Activated T-cell treated with anti-CD3 and anti-CD28 coated beads for 24 hours (primary cell): ENCODE measurements around the gene EPS8L2.
"Not testable (repeated sequence)": the region's sequence is repeated elsewhere in the genome, so short reads cannot be mapped to it uniquely, and the experiment has no call there.

Experiments
- DNase-seq: peaks from one replicate; pipeline ENCODE4 v3.0.0-alpha.2; 2020; ENCODE audit warnings: low read depth

The EPS8L2 gene

GRCh38 chr11:690244-690643 lies 15.8 kb upstream of the EPS8L2 start:
- DNase-seq, result not testable (repeated sequence)

- no peak for DNase-seq
Measured at GRCh38 chr11:690738-691633, 15.0 kb upstream of the EPS8L2 start.

GRCh38 chr11:691710-692590 lies 14.1 kb upstream of the EPS8L2 start:
- no peak for DNase-seq

DNA sequence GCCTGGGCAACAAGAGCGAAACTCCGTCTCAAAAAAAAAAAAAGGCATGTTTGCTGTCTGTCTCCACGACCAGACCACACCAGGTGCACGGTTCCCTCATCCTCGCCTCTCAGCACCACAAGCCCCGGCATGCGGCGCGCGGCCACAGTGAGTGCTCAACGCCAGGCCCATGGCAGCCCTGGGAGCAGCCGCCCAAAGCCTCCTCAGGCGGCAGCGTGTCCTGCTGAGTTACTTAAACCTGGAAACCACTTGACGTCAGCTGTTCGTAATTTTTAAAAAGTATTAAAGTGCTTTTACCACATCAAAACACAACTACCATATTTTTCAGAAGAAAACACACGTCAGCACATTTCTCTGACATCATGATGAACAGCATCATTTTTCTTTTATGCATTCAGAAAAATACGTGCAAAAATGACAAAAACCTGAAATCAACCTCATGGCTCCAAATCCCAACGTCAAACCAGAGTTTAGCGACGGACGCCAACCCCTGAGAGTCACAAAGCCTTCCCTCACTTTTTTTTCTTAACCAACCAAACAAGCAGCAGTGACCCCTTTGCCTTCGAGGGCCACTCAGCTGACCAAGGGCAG lies 13.1 kb upstream of the EPS8L2 start:
- DNase-seq, result no peak

DNA sequence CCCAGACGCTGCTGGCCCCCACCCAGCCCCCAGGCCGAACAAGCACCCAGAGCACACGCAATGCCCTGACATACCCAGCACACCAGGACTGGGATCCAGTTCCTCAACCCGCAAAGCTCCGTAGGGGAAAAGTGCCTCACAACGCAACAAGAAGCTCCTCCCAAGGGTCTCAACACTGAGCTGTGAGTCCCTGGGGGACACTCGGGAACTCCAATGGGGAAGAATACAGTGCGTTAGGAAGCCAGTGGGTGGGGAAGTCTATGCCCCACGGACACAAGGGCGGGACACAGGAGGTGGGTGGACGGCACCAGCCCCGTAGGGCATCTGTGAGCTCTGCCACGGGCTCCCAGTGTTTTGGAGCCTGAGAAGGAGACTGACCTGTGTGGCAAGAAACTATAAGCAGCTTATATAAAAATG lies 12.6 kb upstream of the EPS8L2 start:
- no peak for DNase-seq

DNA sequence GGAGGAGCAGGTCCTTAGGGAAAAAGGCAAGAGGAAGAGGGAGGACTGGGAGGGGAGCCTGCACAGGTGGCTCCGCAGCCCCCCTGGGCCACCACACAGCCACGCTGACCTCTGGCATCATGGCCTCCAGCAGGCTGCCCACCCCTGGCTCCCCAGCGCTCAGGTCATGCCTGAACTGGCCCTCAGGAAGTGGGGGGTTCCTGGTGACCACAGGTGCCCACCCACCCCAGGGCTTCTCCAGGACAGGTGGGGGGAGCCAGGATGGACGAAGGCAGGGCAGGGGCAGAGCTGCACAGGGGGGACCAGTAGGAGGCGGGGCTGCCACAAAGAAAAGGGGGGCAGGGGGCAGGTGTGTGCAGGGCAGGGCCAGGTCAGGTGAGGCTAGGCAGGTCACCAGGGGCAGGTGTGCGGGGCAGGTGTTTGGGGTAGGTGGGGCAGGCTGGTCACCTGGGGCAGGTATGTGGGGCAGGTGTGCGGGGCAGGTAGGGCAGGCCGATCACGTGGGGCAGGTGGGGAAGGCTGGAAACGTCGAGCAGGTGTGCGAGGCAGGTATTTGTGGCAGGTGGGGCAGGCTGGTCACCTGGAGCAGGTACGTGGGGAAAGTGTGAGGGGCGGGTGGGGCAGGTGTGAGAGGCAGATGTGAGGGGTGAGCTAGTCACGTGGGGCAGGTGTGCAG lies 12.0 kb upstream of the EPS8L2 start:
- no peak for DNase-seq

DNA sequence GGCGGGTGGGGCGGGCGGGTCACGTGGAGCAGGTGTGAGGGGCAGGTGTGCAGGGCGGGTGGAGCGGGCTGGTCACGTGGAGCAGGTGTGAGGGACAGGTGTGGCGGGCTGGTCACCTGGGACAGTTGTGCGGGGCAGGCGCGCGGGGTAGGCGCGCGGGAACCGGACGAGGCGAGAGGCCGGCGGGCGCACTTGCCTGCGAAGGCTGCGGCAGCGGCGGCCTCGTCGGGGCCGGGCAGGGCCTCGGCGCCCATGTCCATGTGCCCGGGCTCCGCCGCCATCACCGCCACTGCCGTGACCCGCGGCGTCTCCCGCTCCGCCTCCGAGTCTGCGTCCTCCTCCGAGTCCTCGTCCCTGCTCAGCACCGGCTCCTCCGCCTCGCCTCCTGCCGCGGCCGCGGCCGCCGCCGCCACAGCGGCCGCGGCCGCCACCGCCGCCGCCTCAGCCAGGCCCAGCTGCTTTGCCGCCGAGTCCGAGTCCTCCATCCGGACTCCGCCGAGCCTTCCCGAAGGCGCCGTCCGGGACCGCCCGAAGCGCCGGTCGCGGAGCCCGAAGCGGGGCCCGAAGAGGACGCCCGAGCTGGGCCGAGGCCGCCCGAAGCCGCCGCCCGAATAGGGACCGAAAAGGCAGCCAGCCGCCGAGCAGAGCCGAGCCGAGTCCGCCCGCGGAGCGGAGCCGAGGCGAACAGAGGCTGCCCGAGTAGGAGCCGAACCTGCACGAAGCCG lies 11.3 kb upstream of the EPS8L2 start, which contains the start of gene DEAF1:
Gene DEAF1 (minus strand): TSS at position 660 of the 725 bp plus-strand sequence. CDS start 175 bp downstream, at position 485.
- DNase-seq, result peak; percentile 99

DNA sequence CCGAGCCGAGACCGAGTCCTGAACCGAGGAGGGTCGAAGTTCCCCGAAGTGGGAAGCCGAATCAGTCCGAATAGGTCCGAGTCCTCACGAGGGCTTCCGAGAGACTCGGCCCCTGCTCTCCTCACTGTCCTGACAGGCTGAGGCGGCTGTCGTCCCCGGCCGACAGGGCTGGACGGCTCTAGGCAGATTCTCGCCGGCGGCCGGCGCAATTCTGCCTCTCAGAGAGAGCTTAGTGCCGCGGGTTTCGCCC lies 10.8 kb upstream of the EPS8L2 start:
- DNase-seq, result no peak

DNA sequence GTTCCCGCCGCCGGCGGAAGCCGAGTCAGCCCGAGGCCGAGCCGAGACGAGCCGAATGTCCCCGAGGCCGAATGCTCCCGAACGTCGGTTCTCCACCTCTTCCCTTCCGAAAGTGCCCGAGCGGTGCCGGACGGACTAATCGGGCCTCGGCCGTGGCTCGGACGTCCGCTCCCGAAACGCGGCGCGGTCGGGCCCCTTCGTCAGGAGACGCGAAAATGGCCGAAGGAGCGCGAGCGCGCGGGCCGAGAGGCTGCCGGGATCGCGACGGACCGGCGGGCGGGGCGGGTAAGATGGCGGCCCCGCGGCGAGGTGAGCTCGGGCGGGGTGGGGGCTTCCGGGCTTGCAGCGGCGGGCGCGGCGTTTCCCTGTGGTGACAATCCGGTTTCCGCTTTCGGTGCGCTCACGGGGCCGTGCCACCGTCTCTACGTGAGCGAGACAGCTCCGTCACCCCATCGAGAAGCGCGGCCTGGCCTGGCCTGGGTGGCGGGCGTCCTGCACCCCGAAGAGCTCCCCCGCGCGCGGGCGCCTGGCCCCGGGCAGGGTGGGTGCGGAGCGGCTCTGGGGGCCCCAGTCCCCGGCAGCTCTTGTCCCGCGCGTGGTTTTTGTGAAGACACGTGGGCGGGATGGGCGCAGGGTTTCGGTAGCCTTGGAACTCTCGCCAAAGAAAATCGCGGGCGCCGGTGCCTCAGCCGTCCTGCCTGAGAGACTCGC lies 10.3 kb upstream of the EPS8L2 start, which contains the start of gene TMEM80:
Gene TMEM80 (plus strand): TSS at position 279 of the 711 bp plus-strand sequence. CDS start 12 bp downstream, at position 291.
- peak; percentile 98 for DNase-seq

DNA sequence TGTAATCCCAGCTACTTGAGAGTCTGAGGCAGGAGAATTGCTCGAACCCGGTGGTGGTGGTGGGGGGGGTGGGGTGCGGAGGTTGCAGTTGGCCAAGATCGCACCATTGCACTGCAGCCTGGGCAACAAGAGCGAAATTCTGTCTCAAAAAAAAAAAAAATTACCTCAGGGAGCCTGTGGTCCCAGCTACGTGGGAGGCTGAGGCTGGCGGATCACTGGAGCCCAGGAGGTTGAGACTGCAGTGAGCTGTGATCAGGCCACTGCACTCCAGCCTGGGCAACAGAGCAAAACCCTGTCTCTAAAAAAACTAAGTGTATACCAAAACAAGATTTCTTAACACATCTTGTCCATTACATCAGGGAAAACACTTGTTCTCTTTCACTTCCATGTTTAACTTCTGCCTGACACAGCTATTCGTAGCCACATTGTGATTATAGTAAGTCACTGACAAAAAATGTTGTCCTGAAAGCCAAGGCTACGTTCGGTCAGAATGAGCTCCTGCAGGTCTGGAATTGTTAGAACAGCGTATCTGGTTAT lies 9.0 kb upstream of the EPS8L2 start:
- no peak for DNase-seq

- DNase-seq, result no peak
Measured at GRCh38 chr11:697811-698311, 8.2 kb upstream of the EPS8L2 start.

GRCh38 chr11:698493-699115 lies 7.4 kb upstream of the EPS8L2 start:
- DNase-seq, result no peak

GRCh38 chr11:699116-699508 lies 6.9 kb upstream of the EPS8L2 start:
- DNase-seq, result no peak

DNA sequence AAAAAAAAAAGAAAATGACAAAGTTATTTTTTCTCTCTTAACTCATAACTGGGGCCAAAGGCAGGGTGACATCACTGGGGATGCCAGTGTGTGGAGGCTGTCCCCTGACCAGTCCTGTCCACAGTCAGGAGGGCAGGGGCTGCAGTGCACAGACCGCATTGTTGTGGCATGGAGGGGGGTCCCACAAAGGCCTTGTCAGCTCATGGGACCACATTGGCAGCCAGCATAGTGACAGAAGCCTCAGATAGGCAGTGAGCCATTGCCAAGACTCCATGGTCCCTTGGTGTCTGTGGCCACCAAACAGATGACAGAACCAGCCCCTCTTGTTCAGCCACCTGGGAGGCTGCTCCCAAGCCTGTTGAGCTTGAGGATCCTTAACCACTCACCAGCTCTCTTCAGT lies 6.3 kb upstream of the EPS8L2 start:
- DNase-seq, result no peak

GRCh38 chr11:701741-702461 lies 4.1 kb upstream of the EPS8L2 start:
- no peak for DNase-seq

DNA sequence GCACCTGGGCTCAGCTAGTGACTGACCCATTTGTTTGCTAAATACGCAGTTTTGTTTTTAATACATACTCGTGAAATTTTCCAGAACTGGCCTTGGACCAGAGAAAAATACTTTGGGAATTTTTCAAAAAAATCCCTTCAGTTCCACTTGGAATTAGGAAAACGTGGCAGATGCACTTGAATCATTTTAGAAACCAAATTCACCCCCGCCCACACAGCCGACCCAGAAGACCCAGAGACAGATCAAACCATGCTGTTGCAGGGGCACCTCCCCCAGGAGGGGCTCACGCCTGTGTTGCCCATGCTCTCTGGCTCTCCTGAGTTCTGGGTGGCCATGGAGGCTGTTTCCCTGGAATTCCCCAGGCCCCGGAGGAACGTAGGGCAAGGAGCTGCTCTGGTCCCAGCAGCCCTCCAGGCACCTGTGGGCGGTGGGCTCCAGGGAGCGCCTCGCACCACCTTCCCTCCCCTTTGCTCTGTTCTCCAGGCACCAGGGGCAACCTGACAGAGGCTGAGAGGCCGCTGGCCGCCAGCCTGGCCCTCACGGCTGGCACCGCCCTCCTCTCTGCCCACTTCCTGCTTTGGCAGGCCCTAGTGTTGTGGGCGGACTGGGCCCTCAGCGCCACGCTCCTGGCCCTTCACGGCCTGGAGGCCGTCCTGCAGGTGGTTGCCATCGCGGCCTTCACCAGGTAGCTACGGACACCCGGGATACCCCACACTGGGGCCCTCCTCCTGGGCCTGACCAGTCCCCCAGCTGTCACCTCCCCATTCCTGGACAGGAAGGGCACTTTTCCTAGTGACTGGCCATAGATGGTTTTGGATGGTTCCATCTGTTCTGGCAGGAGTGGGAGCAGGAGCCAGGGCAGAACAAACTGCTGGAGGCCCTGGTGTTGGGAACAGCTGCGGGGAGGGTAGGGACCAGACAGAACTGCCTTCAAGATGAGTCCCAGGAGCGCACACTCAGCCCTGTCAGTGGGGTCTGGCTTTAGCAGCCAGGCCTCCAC lies 3.3 kb upstream of the EPS8L2 start:
- DNase-seq, result no peak

- DNase-seq, result no peak
Measured at GRCh38 chr11:703506-703905, 2.5 kb upstream of the EPS8L2 start.

DNA sequence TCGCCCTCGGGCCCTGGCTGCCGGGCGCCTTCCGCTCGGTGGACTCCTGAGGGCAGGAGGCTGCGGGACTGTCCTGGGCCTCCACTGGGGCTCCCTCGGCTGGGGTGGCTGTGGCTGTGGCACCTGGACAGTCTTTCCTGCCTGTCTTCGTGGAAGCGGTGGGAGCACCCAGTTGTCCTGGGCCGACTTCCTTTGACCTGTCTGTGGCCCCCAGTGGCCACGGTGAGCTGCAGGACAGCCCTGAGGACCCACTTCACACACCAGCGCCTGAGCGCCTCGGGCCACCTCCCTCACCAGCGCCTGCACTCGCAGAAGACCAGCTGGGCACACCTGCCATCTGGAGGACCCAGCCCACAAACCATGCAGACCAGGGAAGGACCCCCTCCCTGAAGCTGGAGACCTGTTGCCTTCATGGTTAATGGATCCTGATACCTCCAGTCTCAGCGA lies 1.8 kb upstream of the EPS8L2 start:
- DNase-seq, result no peak
